CD14-positive monocyte (primary cell): Measurements from ENCODE around the gene CNOT3. TPM values are rescaled to one million over a fixed set of nuclear protein-coding genes. Genes with fewer than 3 reads are reported as not detected.
"Not testable (repeated sequence)": the region's sequence is repeated elsewhere in the genome, so short reads cannot be mapped to it uniquely, and the experiment has no call there.

Source experiments
- DNase-seq, 3 donors: peaks; one replicate each; pipeline ENCODE4 v3.0.0-alpha.2; 2011 to 2022
- H2AFZ ChIP-seq: 2 replicates; pipeline ENCODE4 v1.6.0; 2012; ENCODE audit warnings: mild to moderate bottlenecking, low read depth, low read length, inconsistent platforms; ENCODE audit not compliant: insufficient read depth, poor library complexity, severe bottlenecking
- H3K27ac ChIP-seq, 2 donors: 1 replicate in 1 of 2; 2 replicates in 1 of 2; pipeline ENCODE4 v1.5.1; 2012 to 2013; ENCODE audit warnings: low read length in 2 of 2, control low read depth in 1 of 2, inconsistent platforms in 1 of 2, low read depth in 1 of 2, mild to moderate bottlenecking in 1 of 2
- H3K27me3 ChIP-seq, 2 donors: one replicate each; pipeline versions ENCODE4 v1.6.0 to v1.6.1; 2011 to 2013; ENCODE audit warnings: low read length in 2 of 2; ENCODE audit not compliant: control insufficient read depth in 2 of 2, insufficient read depth in 2 of 2
- H3K36me3 ChIP-seq, 2 donors: replicated peaks in 1 of 2; 1 replicate in 1 of 2; 2 replicates in 1 of 2; pipeline versions ENCODE4 v1.5.1 to v1.6.1; 2012 to 2013; ENCODE audit warnings: low read length in 2 of 2, control low read depth in 1 of 2, inconsistent platforms in 1 of 2, mild to moderate bottlenecking in 1 of 2; ENCODE audit not compliant: insufficient read depth in 2 of 2, control insufficient read depth in 1 of 2
- H3K4me1 ChIP-seq, 2 donors: 1 replicate in 1 of 2; 2 replicates in 1 of 2; pipeline versions ENCODE4 v1.5.1 to v1.6.1; 2012 to 2013; ENCODE audit warnings: low read length in 2 of 2, control low read depth in 1 of 2, inconsistent platforms in 1 of 2, mild to moderate bottlenecking in 1 of 2, moderate library complexity in 1 of 2; ENCODE audit not compliant: insufficient read depth in 2 of 2, control insufficient read depth in 1 of 2
- H3K4me2 ChIP-seq: replicated peaks from 2 replicates; pipeline ENCODE3; 2012; ENCODE audit warnings: low read length, moderate library complexity, mild to moderate bottlenecking; ENCODE audit not compliant: poor library complexity, severe bottlenecking; ENCODE audit errors: extremely low read depth
- H3K4me3 ChIP-seq, 3 experiments: fragments of 200-600 bp in 1 of 3; sonication (generic) in 1 of 3; replicated peaks in 1 of 3; 1 replicate in 2 of 3; 2 replicates in 1 of 3; pipeline ENCODE4 v1.5.1; 2011 to 2013; ENCODE audit warnings: low read length in 3 of 3, mild to moderate bottlenecking in 3 of 3, control low read depth in 2 of 3, low read depth in 2 of 3, inconsistent platforms in 1 of 3, moderate library complexity in 1 of 3
- H3K79me2 ChIP-seq: 2 replicates; pipeline ENCODE4 v1.6.0; 2012; ENCODE audit warnings: mild to moderate bottlenecking, control low read depth, inconsistent platforms, low read length, moderate library complexity; ENCODE audit not compliant: insufficient read depth
- H3K9ac ChIP-seq: 2 replicates; pipeline ENCODE4 v1.6.0; 2017; ENCODE audit warnings: low read length, mild to moderate bottlenecking; ENCODE audit not compliant: insufficient read depth, poor library complexity, severe bottlenecking
- H3K9me3 ChIP-seq, 2 donors: replicated peaks in 1 of 2; 1 replicate in 1 of 2; 2 replicates in 1 of 2; pipeline versions ENCODE4 v1.5.1 to v1.6.1; 2012 to 2013; ENCODE audit warnings: low read length in 2 of 2, control low read depth in 1 of 2; ENCODE audit not compliant: control insufficient read depth in 1 of 2, insufficient read depth in 1 of 2
- H4K20me1 ChIP-seq: 2 replicates; pipeline ENCODE4 v1.6.0; 2012; ENCODE audit warnings: mild to moderate bottlenecking, low read length, control low read depth, moderate library complexity; ENCODE audit not compliant: insufficient read depth
- H3K27ac Mint-ChIP-seq, 7 donors: one replicate each; pipeline ENCODE4 v1.8.0; 2020; ENCODE audit warnings: mild to moderate bottlenecking in 7 of 7, mixed read lengths in 7 of 7, moderate library complexity in 6 of 7, inconsistent platforms in 2 of 7
- H3K27me3 Mint-ChIP-seq, 3 donors: one replicate each; pipeline ENCODE4 v1.8.0; 2021 to 2022; ENCODE audit warnings: low read depth in 3 of 3, mild to moderate bottlenecking in 3 of 3, mixed read lengths in 3 of 3, moderate library complexity in 3 of 3, inconsistent platforms in 1 of 3
- H3K36me3 Mint-ChIP-seq, 2 donors: one replicate each; pipeline ENCODE4 v1.8.0; 2020; ENCODE audit warnings: mixed read lengths in 2 of 2, inconsistent platforms in 1 of 2, mild to moderate bottlenecking in 1 of 2
- H3K4me1 Mint-ChIP-seq: one replicate; pipeline ENCODE4 v1.8.0; 2020; ENCODE audit warnings: mild to moderate bottlenecking, mixed read lengths
- H3K4me3 Mint-ChIP-seq, 2 donors: one replicate each; pipeline ENCODE4 v1.8.0; 2020; ENCODE audit warnings: mild to moderate bottlenecking in 2 of 2, mixed read lengths in 2 of 2, moderate library complexity in 1 of 2
- H3K9me3 Mint-ChIP-seq, 7 donors: one replicate each; pipeline ENCODE4 v1.8.0; 2020 to 2022; ENCODE audit warnings: mixed read lengths in 7 of 7, mild to moderate bottlenecking in 6 of 7, moderate library complexity in 6 of 7, inconsistent platforms in 2 of 7
- CTCF ChIP-seq: fragments of 200-600 bp; IDR thresholded peaks from one replicate; pipeline ENCODE4 v1.8.0; 2022; ENCODE audit warnings: antibody characterized with exemption, mild to moderate bottlenecking
- WGBS: methylation state at CpG from one replicate; pipeline ENCODE4 v1.1.5; 2013; ENCODE audit warnings: missing lambda C conversion rate; ENCODE audit not compliant: insufficient coverage; 5-methylcytosine and 5-hydroxymethylcytosine counted together
- intact Hi-C, 2 donors: fragments of 100-400 bp; cut with micrococcal nuclease; formaldehyde crosslinking; loops; one replicate each; pipeline versions ENCODE4 v1.15.0 to v1.15.1; 2023
- polyA plus RNA-seq, 3 donors: library from polyadenylated mRNA; depleted of rRNA in 1 of 3; unstranded in 2 of 3; stranded (reverse) in 1 of 3; fragments of 300-500 nt in 2 of 3; fragments of >200 nt in 1 of 3; fragmentation: Illumina TruSeq in 2 of 3; gene quantifications; 1 replicate in 2 of 3; 2 replicates in 1 of 3; pipeline ENCODE4 v1.2.3, GENCODE V29; 2012 to 2021

The CNOT3 gene
- polyA plus RNA-seq, 3 donors: 3.0 to 22.5 (median 4.2) TPM

- peak overlapping the region; percentile 90 to 100 (median 93) for H3K27ac Mint-ChIP-seq
- peaks cover 35% of the 10 kb centered on the region for H3K4me1 Mint-ChIP-seq
- no peak for TF ChIP-seq CTCF
- no peaks in the 10 kb centered on the region for H3K9me3 ChIP-seq
- peak overlapping the region; percentile 93 for H3K9ac ChIP-seq
- peak overlapping the region; percentile 99 for H3K4me2 ChIP-seq
- H3K4me1 ChIP-seq: peaks cover 33 to 44% of the 10 kb centered on the region in 2 donors
- WGBS: 64% methylated on average over 10 of the region's 19 CpGs
- H3K27me3 ChIP-seq: no peaks in the 10 kb centered on the region
- peak overlapping the region; percentile 94 to 95 for H3K4me3 Mint-ChIP-seq
- H3K4me3 ChIP-seq: peak overlapping the region; percentile 62 to 97 (median 89)
- H3K27ac ChIP-seq: peak overlapping the region; percentile 98 to 99
- peaks cover 0 to 2% (median 0%) of the 10 kb centered on the region in 7 donors for H3K9me3 Mint-ChIP-seq
- peak overlapping the region; percentile 73 for H2AFZ ChIP-seq
- peaks cover 0 to 1% (median 1%) of the 10 kb centered on the region in 3 donors for H3K27me3 Mint-ChIP-seq
- peaks cover 47% of the 10 kb centered on the region for H3K79me2 ChIP-seq
- peaks cover 26 to 46% of the 10 kb centered on the region in 2 donors for H3K36me3 ChIP-seq
- peaks cover 39 to 47% of the 10 kb centered on the region in 2 donors for H3K36me3 Mint-ChIP-seq
- DNase-seq: no peak
- intact Hi-C loops: loop anchor here (1.0 to 10.0 kb wide), 4 partner anchors 33 to 1463 kb away; partner anchors contain the start of genes LENG1 (in 1 of the 2), LENG8 (in 1 of the 2) and U2AF2 (in 1 of the 2)
- H4K20me1 ChIP-seq: peaks cover 34% of the 10 kb centered on the region
Observed at GRCh38 chr19:54191811-54192453, 54.4 kb downstream of the CNOT3 start.

- WGBS: 95% methylated on average over 9 of the region's 11 CpGs
- Histone ChIP-seq H3K4me1 (peaks cover 28 to 33% of the 10 kb centered on the region in 2 donors), H3K4me3 (no peak overlapping the region), H2AFZ (no peak overlapping the region), H3K27me3 (no peaks in the 10 kb centered on the region), H3K9ac (no peak overlapping the region), H3K79me2 (peaks cover 38% of the 10 kb centered on the region), H3K36me3 (peaks cover 20 to 45% of the 10 kb centered on the region in 2 donors), H4K20me1 (peaks cover 24% of the 10 kb centered on the region), H3K27ac (no peak overlapping the region), H3K9me3 (no peaks in the 10 kb centered on the region), H3K4me2 (no peak overlapping the region)
- no peak overlapping the region for H3K4me3 Mint-ChIP-seq
- H3K27ac Mint-ChIP-seq: peak overlapping the region in 2 of 7 donors; percentile 10 to 94
- peaks cover 0 to 1% (median 0%) of the 10 kb centered on the region in 3 donors for H3K27me3 Mint-ChIP-seq
- peaks cover 0 to 2% (median 0%) of the 10 kb centered on the region in 7 donors for H3K9me3 Mint-ChIP-seq
- H3K36me3 Mint-ChIP-seq: peaks cover 37 to 43% of the 10 kb centered on the region in 2 donors
- peaks cover 29% of the 10 kb centered on the region for H3K4me1 Mint-ChIP-seq
- no peak for DNase-seq
- intact Hi-C loops: loop anchor here (10.0 kb wide), 2 partner anchors 252 to 1462 kb away; partner anchors contain the start of genes LENG8 (in 1 of the 2) and U2AF2 (in 1 of the 2)
- TF ChIP-seq CTCF: no peak
Observed at GRCh38 chr19:54193011-54193410, 55.4 kb downstream of the CNOT3 start.

GRCh38 chr19:54194463-54194862 is 56.9 kb downstream of the CNOT3 start:
- not testable (repeated sequence) for H2AFZ ChIP-seq, H3K27ac ChIP-seq, H3K27me3 Mint-ChIP-seq, H3K4me3 Mint-ChIP-seq, H3K9ac ChIP-seq, H3K4me2 ChIP-seq, H3K27me3 ChIP-seq, H3K9me3 Mint-ChIP-seq, H3K9me3 ChIP-seq, H3K27ac Mint-ChIP-seq, H3K4me3 ChIP-seq, DNase-seq
- Mint-ChIP-seq H3K4me1 (peaks cover 23% of the 10 kb centered on the region), H3K36me3 (peaks cover 41 to 54% of the 10 kb centered on the region in 2 donors)
- H3K36me3 ChIP-seq: peaks cover 20 to 45% of the 10 kb centered on the region in 2 donors
- H3K79me2 ChIP-seq: peaks cover 27% of the 10 kb centered on the region
- peaks cover 18% of the 10 kb centered on the region for H4K20me1 ChIP-seq
- peaks cover 19 to 23% of the 10 kb centered on the region in 2 donors for H3K4me1 ChIP-seq
- 98% methylated on average over 4 of the region's 12 CpGs for WGBS
- intact Hi-C loops: loop anchor here (10.0 kb wide), 2 partner anchors 250 to 1460 kb away; partner anchors contain the start of genes LENG8 (in 1 of the 2) and U2AF2 (in 1 of the 2)
